IPS-20b (cell line): ENCODE results near the gene ENO2.

Experiments
- H3K27ac ChIP-seq: one replicate; pipeline ENCODE4 v1.5.1; 2013; ENCODE audit warnings: low read length
- H3K27me3 ChIP-seq: 2 replicates; pipeline ENCODE4 v1.6.1; 2013; ENCODE audit warnings: mild to moderate bottlenecking, low read length, inconsistent platforms; ENCODE audit not compliant: insufficient read depth
- H3K36me3 ChIP-seq: 2 replicates; pipeline ENCODE4 v1.6.1; 2013; ENCODE audit warnings: low read depth, mild to moderate bottlenecking, inconsistent platforms, low read length, moderate library complexity; ENCODE audit not compliant: insufficient read depth
- H3K4me1 ChIP-seq: 2 replicates; pipeline ENCODE4 v1.6.1; 2013; ENCODE audit warnings: mild to moderate bottlenecking, control low read depth, inconsistent platforms, low read length, moderate library complexity; ENCODE audit not compliant: insufficient read depth
- H3K4me3 ChIP-seq: 2 replicates; pipeline ENCODE4 v1.5.1; 2013; ENCODE audit warnings: mild to moderate bottlenecking, low read length, inconsistent platforms
- H3K9ac ChIP-seq: 2 replicates; pipeline ENCODE4 v1.6.1; 2013; ENCODE audit warnings: low read depth, mild to moderate bottlenecking, inconsistent platforms, low read length, moderate library complexity
- H3K9me3 ChIP-seq: 2 replicates; pipeline ENCODE4 v1.6.1; 2013; ENCODE audit warnings: mild to moderate bottlenecking, low read depth, low read length, inconsistent platforms; ENCODE audit not compliant: insufficient read depth

The ENO2 gene

DNA sequence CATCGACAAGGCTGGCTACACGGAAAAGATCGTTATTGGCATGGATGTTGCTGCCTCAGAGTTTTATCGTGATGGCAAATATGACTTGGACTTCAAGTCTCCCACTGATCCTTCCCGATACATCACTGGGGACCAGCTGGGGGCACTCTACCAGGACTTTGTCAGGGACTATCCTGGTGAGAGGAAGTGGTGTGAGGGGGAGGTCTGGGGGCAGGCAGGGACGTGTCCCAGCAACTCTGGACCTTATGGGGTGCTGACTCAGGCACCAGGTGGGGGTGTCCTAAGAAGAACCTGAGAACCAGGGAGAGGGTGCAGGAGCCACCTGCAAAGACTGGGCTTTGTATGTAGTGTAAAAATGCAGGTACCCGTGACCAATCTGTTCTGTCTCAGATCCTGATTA, 5.2 kb downstream of the ENO2 start:
- Histone ChIP-seq H3K4me1 (peaks cover 3% of the 10 kb centered on the region; the same call in 1 of the 2 replicates), H3K9me3 (no peaks in the 10 kb centered on the region), H3K9ac (no peak overlapping the region), H3K27me3 (no peaks in the 10 kb centered on the region), H3K27ac (no peak overlapping the region), H3K36me3 (peaks cover 73% of the 10 kb centered on the region), H3K4me3 (no peak overlapping the region)

DNA sequence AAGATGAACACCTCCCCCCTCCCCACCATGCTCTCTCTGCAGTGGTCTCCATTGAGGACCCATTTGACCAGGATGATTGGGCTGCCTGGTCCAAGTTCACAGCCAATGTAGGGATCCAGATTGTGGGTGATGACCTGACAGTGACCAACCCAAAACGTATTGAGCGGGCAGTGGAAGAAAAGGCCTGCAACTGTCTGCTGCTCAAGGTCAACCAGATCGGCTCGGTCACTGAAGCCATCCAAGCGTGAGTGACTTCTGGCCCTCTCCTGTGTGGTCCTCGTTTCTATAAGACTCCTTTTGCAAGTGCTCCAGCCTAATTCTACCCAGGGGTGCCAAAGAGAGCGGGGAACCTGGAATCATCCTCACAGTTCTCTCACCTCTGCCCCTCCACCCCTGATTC, 7.2 kb downstream of the ENO2 start:
- Histone ChIP-seq H3K4me1 (peaks cover 14% of the 10 kb centered on the region; the same call in 1 of the 2 replicates), H3K27me3 (no peaks in the 10 kb centered on the region), H3K4me3 (no peak overlapping the region), H3K27ac (no peak overlapping the region), H3K9ac (no peak overlapping the region), H3K9me3 (no peaks in the 10 kb centered on the region), H3K36me3 (peaks cover 65% of the 10 kb centered on the region)

DNA sequence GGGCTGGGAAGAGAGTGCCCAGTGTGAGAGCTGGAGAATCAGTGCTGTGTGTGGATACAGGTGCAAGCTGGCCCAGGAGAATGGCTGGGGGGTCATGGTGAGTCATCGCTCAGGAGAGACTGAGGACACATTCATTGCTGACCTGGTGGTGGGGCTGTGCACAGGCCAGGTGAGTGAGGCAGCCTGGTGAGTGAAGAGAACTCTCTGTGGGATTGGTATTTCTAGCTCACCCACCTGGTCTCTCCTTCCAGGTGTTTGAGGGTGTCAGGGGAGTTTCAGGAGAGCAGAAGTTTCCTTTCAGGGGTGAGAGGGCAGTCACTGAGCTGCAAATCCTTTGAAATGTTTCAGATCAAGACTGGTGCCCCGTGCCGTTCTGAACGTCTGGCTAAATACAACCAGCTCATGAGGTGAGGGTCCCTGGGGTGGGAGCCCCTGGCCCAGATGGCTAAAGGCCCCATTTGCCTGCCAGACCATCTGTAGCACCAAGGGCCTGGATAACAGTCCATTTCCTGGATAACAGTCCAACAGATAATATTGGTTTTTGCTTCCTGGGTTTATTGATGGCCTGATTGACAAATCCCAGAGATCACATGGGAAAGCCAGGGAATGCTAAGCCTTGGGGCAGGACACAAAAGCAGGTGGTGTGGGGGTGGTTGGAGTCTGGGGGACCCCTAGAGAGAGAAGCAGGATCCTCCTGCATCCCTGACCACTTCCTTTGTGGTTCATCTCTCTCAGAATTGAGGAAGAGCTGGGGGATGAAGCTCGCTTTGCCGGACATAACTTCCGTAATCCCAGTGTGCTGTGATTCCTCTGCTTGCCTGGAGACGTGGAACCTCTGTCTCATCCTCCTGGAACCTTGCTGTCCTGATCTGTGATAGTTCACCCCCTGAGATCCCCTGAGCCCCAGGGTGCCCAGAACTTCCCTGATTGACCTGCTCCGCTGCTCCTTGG, 7.9 kb downstream of the ENO2 start:
- no peak overlapping the region for H3K9ac ChIP-seq
- peaks cover 21% of the 10 kb centered on the region; the same call in 1 of the 2 replicates for H3K4me1 ChIP-seq
- no peaks in the 10 kb centered on the region for H3K9me3 ChIP-seq
- peaks cover 57% of the 10 kb centered on the region for H3K36me3 ChIP-seq
- H3K27me3 ChIP-seq, result no peaks in the 10 kb centered on the region
- H3K4me3 ChIP-seq, result no peak overlapping the region
- no peak overlapping the region for H3K27ac ChIP-seq

GRCh38 chr12:6923003-6923732, 8.8 kb downstream of the ENO2 start:
- Histone ChIP-seq H3K9me3 (no peaks in the 10 kb centered on the region), H3K36me3 (peaks cover 49% of the 10 kb centered on the region), H3K27me3 (no peaks in the 10 kb centered on the region), H3K4me1 (peaks cover 21% of the 10 kb centered on the region; the same call in 1 of the 2 replicates), H3K4me3 (no peak overlapping the region), H3K27ac (no peak overlapping the region), H3K9ac (no peak overlapping the region)

GRCh38 chr12:6923851-6924250, 9.5 kb downstream of the ENO2 start:
- Histone ChIP-seq H3K36me3 (peaks cover 48% of the 10 kb centered on the region), H3K4me3 (no peak overlapping the region), H3K27ac (no peak overlapping the region), H3K9ac (no peak overlapping the region), H3K9me3 (no peaks in the 10 kb centered on the region), H3K4me1 (peaks cover 21% of the 10 kb centered on the region; the same call in 1 of the 2 replicates), H3K27me3 (no peaks in the 10 kb centered on the region)

DNA sequence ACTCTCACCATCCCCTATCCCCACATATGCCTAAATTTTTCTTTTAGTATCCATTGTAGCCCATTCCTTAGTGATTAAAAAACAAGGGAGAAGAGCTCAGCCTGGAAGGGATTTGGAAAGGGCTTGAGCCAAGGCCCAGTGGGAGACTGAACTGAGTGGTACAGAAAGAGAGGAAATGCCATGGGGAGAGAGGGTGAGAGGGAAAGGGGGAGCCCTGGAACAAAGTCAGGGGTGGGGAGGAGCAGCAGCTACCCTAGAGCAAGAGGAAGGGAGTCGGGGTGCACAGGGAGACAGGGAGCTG, 10.8 kb downstream of the ENO2 start:
- Histone ChIP-seq H3K4me1 (peaks cover 33% of the 10 kb centered on the region; the same call in 1 of the 2 replicates), H3K36me3 (peaks cover 42% of the 10 kb centered on the region), H3K4me3 (peak overlapping the region; percentile 74; the same call in 1 of the 2 replicates), H3K27me3 (no peaks in the 10 kb centered on the region), H3K9me3 (no peaks in the 10 kb centered on the region), H3K27ac (peak overlapping the region; percentile 64), H3K9ac (peak overlapping the region; percentile 70; the same call in 1 of the 2 replicates)

DNA sequence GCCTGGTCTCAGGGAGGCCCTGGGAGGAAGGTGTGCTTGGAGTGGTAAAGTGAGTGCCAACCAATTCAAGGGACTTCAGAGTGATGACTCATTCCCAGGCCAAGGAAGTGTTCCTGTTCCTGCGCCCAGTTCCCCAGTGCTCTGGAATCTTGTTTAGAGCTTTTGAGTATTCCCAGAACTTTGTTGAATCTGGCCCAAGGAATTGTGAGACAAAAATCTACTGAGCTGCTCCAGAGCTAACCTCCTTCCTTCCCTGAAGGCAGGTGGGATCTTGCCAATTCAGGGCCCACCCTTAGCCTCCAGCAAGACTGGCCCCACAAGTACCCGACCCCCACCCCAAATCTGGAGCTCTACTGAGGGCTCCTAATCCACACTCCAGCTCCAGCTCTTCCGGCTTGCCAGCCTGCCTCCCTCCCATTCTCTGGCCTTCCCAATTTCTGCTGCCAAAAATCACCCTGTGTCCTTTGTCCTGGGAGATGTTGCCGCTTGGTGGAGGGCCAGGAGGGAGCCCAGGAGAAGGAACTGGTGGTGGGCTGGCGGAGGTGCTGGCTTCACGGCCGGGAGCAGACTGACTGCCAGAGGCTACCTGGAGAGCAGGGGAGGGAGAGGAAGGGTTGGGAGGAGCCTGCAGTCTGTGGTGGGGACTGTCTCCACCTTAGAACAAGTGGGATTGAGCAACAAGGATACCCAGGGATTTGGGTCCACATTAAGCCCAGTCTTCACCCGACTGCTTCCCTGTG, 11.3 kb downstream of the ENO2 start:
- H3K27me3 ChIP-seq, result no peaks in the 10 kb centered on the region
- peaks cover 41% of the 10 kb centered on the region for H3K36me3 ChIP-seq
- no peaks in the 10 kb centered on the region for H3K9me3 ChIP-seq
- peak overlapping the region; percentile 64 for H3K27ac ChIP-seq
- H3K4me1 ChIP-seq, result peaks cover 33% of the 10 kb centered on the region; the same call in 1 of the 2 replicates
- peak overlapping the region; percentile 74 for H3K4me3 ChIP-seq
- peak overlapping the region; percentile 70; the same call in 1 of the 2 replicates for H3K9ac ChIP-seq

DNA sequence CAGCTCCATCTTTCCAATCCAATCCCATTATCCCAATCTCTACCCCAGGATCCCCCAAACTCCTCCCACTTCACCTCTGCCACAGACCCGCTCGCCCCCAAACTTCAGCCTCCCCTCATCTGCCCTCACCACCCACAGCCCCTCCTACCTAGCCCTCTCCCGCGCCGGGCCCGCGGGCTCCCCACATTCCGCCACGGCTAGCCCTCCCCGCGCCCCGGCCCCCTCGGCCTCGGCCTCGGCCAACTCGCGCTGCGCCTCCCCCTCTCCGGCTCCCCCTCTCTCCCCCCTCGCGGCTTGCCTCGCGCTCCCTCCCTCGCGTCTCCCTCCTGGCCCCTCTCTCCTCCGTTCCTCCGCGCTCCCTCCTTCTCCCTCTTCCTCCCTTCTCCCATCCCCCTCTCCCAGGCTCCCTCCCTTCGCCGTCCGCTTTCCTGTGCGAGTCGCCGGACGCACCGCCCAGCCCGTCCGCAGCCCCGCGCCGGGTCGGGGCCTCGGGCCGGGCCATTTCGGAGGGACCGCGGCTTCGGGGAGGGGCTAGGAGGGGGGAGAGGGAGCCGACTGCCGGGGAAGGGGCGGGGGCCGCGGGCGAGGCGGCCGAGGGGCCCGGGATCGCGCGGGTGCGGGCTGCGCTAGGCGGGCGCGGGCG, 13.1 kb downstream of the ENO2 start, which contains the start of gene ATN1:
TSS of gene ATN1 (plus strand) at position 581 of the 643 bp plus-strand sequence. CDS start 6,043 bp downstream, outside the sequence.
- Histone ChIP-seq H3K27me3 (no peaks in the 10 kb centered on the region), H3K4me1 (peaks cover 33% of the 10 kb centered on the region; the same call in 1 of the 2 replicates), H3K4me3 (peak within 1 kb of the TSS; percentile 97), H3K36me3 (peaks cover 29% of the 10 kb centered on the region), H3K9ac (peak within 1 kb of the TSS; percentile 90), H3K9me3 (no peaks in the 10 kb centered on the region), H3K27ac (peak within 1 kb of the TSS; percentile 64)

GRCh38 chr12:6928022-6928702, 13.8 kb downstream of the ENO2 start:
- peak overlapping the region; percentile 53 for H3K27ac ChIP-seq
- H3K4me1 ChIP-seq, result peaks cover 33% of the 10 kb centered on the region; the same call in 1 of the 2 replicates
- no peaks in the 10 kb centered on the region for H3K9me3 ChIP-seq
- H3K4me3 ChIP-seq, result peak overlapping the region; percentile 97
- H3K36me3 ChIP-seq, result peaks cover 29% of the 10 kb centered on the region; the same call in 1 of the 2 replicates
- peak overlapping the region; percentile 90 for H3K9ac ChIP-seq
- H3K27me3 ChIP-seq, result no peaks in the 10 kb centered on the region

- peaks cover 33% of the 10 kb centered on the region; the same call in 1 of the 2 replicates for H3K4me1 ChIP-seq
- H3K9ac ChIP-seq, result peak overlapping the region; percentile 90
- H3K27ac ChIP-seq, result peak overlapping the region; percentile 53
- H3K4me3 ChIP-seq, result peak overlapping the region; percentile 97
- H3K9me3 ChIP-seq, result no peaks in the 10 kb centered on the region
- H3K36me3 ChIP-seq, result peaks cover 29% of the 10 kb centered on the region
- no peaks in the 10 kb centered on the region for H3K27me3 ChIP-seq
Measured at GRCh38 chr12:6928703-6929407, 14.5 kb downstream of the ENO2 start.
